Pons (tissue), 1 donor: ENCODE results near the gene PLIN4.
"Not testable (repeated sequence)": the region's sequence is repeated elsewhere in the genome, so short reads cannot be mapped to it uniquely, and the experiment has no call there.

Experiments
- DNase-seq: peaks from one replicate; pipeline ENCODE4 v3.0.0-alpha.2; 2016; ENCODE audit warnings: low spot score

PLIN4 gene

GRCh38 chr19:4547303-4548237 lies 29.3 kb upstream of the PLIN4 start:
- DNase-seq = no peak

GRCh38 chr19:4543842-4544647 lies 25.8 kb upstream of the PLIN4 start:
- no peak for DNase-seq

DNA sequence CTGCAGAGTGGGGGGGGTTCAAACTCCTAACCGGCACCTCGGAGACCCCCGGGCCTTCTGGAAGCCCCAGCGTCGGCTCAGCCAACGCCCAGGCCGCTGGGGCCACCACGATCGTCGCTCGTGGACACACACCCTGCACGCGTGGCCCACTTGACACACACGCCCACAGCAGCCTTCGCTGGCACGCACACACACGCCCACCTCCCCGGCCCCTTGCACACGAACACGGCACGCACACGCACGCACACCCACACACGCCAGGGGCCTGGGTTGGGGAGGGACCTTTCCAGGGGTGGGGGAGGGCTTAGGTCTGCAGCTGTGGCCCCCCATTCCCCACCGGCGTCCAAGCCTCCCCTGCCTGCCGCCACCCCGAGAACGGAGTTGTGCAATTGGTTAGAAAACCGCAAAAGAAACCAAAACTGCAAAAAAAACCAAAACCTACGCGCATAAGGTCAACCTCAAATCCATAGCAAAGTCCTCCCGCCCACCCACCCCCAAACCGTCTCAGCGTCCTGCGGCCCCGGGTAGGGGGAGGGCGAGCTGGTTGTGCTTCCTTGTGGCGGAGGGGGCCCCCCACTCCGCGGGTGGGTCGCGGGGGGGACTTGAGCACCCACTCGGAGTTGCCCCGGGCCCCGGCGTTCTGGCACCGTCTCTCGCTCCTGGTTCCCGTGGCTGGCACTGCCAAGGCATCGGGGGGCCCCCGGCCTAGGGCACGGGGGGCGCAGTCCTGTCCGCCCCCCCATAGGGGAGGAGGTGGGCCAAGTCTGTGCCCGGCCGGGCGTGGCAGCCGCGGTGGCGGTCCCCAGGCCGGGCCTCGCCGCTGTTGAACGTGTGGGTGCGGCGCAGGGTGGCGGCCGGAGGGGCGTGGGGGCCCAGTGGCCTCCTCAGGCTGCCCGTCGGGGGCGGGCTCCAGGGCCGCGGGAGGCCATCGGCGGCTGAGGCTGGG lies 24.9 kb upstream of the PLIN4 start:
- no peak for DNase-seq

- not testable (repeated sequence) for DNase-seq
Measured at GRCh38 chr19:4541806-4542145, 23.5 kb upstream of the PLIN4 start.

DNA sequence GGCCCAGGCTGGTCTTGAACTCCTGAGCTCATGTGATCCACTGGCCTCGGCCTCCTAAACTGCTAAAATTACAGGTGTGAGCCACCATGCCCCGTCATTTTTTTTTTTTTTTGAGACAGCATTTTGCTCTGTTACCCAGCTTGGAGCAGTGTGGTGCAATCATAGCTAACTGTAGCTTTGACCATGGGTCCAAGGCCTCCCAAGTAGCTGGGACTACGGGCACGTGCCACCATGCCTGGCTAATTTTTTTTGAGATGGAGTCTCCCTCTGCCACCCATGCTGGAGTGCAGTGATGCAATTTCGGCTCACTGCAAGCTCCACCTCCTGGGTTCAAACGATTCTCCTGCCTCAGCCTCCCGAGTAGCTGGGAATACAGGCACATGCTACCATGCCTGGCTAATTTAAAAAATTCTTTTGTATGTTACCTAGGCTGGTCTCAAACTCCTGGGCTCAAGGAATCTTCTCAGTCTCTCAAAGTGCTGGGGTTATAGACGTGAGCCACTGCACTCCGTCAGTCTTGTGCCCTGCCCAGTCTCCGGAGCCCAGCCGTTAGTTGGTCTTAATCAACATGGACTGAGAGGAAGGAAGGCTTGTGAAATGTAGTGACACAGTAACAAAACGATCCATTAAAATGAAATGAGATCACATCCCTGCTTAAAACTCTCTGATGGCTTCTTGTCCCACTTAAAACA lies 23.0 kb upstream of the PLIN4 start:
- no peak for DNase-seq

DNA sequence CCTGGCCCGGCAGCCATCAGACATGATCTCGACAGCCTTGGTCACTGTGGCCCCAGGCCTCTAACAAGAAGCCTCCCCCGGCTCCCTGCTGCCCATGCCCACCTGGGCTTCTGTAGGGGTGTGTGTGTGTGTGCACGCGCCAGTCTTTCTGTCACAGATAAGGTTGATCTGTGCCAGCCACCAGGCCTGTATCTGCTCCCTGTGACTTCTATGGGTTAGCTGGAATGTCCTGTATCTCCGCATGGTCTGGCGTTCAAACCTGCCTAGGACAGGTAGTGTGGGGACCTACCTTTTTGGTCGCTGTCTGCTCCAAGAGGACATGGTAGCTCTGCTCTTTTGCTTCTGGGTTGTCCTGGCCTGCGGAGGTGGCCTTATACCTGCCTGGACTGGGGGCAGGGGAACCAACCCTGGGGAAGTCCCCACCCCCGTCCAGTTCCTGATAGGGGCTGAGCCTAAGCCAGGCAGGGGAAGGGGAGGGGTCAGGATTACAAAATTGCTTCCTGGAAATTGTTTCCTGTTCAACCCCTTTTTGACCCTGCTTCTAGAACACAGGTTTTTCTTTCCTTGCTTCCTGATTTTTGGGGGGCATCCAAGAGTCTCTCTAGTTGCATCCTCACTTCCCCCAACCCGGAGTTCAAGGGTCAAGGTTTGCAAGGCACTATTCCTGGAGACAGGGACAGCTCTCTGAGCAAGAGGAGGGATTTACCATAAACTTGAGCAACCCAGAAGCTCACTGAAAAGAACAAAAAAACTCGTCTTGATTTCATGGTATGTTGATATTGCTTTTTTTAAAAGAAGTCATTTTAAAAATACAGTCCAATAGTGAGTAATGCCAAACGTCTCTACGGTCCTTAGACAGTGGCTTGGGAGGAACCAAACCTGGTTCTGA lies 21.7 kb upstream of the PLIN4 start, which contains the start of gene LRG1:
Gene LRG1, minus strand, starts transcription at position 344 of the 889 bp plus-strand sequence. Its CDS starts 23 bp downstream, at position 321.
- DNase-seq = peak; percentile 35

DNA sequence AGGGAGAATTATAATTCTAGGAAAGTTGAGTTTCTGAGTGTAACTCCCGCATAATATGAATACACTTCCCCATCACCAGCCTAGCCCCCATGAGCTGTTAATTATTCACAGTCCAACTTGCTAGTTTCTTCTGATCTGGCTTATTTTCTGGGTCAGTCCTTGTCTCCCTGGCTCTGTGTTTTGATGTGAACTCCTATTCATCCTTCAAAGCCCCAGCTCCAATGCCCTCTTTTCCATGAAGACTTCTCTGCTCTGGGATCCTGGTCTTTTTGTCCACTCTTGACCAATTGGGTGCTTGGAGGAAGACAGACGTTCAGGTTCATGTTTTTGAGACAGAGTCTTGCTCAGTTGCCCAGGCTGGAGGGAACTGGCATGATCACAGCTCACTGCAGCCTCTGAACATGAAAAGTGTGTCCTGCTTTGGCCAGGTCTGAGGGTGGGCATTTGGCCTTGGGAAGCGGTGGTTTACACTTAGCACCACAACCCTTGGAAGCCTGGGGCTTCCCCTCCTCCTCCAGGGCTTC lies 20.9 kb upstream of the PLIN4 start:
- no peak for DNase-seq

GRCh38 chr19:4538601-4538954 lies 20.3 kb upstream of the PLIN4 start:
- no peak for DNase-seq

DNA sequence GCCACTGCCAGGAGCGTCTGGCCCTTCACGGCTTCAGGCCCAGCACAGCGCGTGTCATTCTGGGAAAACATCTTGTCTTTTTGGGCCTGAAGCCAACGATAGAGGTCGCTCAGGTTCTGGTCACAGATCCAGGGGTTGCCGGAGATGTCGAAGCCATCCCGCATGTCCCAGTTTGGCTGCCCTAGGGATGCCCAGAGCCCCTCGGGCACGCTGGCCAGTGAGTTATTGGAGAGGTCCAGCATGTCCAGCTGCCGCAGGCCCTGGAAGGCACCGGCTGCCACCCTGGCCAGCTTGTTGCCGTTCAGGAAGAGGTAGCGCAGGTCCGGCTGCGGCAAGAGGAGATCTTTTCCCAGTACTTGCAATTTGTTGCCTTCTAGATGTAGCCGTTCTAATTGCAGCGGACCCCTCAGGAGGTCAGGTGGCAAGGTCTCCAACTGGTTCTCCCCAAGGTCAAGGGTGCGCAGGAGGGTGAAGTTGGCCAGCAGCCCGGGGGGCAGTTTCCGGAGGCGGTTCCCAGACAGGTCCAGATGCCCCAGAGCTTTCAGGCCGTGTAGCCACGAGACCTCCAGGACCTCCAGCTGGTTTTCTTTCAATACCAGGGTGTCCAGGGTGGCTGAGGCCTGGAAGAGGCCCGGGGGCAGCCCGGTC lies 19.8 kb upstream of the PLIN4 start:
- no peak for DNase-seq

DNA sequence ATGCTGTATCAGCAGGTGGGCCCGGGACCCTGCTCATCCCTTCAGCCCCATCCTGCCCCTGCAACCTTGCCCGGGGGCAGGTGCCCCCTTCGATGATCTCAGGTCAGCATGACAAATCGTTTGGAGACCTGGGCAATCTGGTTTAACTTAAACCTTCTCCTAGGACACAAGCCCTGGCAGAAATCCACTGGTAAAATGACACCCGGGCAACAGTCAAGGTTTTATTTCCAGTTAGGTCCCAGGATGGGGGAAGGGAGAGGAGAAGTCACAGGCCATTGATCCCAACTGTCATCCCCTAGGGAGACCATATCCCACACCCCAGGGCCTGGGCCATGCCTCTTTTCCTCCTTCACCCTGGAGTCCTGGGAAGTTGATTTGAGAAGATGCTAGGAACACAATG lies 18.5 kb upstream of the PLIN4 start:
- no peak for DNase-seq

DNA sequence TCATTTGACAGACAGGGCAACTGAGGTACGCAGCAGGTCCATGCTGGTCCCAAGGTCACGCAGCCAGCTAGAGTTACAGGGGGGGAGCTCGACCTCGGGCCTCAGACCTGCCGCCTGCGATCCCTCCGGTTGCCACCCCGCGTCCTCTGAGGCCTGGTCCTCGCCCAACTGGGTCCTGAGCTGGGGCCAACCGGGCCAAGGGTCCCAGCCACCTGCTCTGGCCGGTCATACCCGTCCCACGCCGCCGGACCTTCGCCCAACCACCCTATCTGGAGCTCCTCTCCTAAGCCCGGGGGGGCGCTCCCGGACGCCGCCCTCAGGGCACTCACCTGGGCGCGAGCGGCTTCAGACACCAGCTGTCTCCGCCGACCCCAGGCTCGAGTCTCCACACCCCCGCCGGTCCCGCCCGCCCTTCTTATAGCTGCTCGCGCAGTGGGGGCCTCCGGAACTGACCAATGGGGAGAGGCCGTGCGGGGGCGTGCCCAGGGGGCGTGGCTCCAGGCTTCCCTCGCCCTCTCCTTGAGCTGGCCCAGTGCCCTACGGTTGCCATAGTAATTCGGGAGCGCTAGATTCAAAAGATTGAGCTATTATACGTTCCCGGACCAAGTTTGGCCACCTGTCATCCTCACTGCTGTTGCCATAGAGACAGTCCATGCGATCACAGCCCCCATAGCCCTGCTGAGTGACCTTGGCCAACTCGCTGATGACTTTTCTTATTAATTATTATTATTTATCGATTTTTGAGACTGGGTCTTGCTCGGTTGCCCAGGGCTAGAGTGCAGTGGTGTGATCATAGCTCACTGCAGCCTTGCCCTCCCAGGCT lies 16.8 kb upstream of the PLIN4 start, which contains the start of gene PLIN5:
Gene PLIN5, minus strand, starts transcription at position 389 of the 823 bp plus-strand sequence. CDS start 1,150 bp downstream, outside the sequence.
- peak; percentile 15 for DNase-seq

DNA sequence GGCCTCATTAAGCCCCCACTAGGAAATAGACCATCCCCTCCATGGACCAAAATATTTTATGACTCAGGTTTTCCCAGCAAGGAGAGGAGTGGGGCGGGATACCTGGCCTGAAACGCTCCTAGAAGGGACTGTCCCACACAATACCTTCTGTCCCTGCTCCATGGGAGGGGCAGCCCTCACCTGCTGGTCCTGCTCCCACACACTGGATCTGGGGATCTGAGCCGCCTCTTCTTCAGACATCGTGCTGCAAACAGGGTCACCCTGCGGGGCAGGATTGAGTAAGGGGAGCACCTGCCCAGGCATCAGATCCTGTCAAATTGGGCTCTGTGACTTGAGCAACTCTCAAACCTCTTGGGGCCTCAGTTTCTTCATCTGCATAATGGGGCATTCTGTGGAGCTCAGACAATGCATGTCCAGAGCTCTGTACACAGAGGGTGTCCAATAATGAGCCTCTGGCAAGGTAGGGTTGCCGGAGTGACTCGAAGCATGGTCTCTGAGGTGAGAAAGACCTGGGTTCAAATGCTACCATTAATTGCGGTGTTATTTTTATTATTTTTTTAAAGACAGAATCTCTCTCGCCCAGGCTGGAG lies 15.6 kb upstream of the PLIN4 start:
- no peak for DNase-seq

DNA sequence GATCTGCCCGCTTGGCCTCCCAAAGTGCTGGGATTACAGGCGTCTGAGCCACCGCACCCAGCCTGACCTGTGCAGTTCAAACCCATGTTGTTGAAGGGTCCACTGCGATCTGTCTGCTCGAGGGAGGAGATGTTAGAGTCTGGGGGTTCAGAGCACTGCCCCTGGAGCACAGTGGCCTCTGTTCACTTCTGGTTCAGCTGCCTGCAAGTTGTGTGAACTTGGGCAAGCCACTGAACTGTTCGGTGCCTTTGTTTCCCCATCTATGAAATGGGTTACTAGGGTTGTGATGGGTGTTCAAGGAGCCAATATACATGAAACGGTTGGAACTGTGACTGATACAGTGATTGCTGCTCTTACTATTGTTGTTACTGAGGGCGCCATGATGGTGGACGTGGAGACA lies 15.0 kb upstream of the PLIN4 start:
- no peak for DNase-seq

GRCh38 chr19:4531562-4532165 lies 13.4 kb upstream of the PLIN4 start:
- no peak for DNase-seq

GRCh38 chr19:4529924-4530522 lies 11.7 kb upstream of the PLIN4 start:
- DNase-seq = no peak

GRCh38 chr19:4528843-4529242 lies 10.6 kb upstream of the PLIN4 start:
- no peak for DNase-seq

DNA sequence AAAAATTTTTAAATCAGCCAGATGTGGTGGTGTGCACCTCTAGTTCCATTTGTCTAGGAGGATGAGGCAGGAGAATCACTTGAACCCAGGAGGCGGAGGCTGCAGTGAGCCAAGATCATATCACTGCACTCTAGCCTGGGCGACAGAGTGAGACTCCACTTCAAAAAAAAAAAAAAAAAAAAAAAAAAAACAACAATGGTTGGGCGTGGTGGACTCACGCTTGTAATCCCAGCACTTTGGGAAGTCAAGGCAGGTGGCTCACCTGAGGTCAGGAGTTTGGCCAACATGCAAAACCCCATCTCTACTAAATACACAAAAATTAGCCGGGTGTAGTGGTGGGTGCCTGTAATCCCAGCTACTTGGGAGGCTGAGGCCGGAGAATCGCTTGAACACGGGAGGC lies 9.1 kb upstream of the PLIN4 start:
- DNase-seq = not testable (repeated sequence)
